DOHH2 (cell line): Measurements from ENCODE around the gene TMEM50B.

Experiments
- H3F3A ChIP-seq: fragments of 200-600 bp; sonication (generic), shearing (Covaris generic); 2 replicates; pipeline ENCODE4 v1.6.0; 2016; ENCODE audit warnings: antibody characterized with exemption, mild to moderate bottlenecking; ENCODE audit not compliant: control insufficient read depth, insufficient read depth
- H3K27ac ChIP-seq: fragments of 200-600 bp; sonication (generic); 2 replicates; pipeline ENCODE4 v1.5.1; 2014; ENCODE audit warnings: low read depth, mild to moderate bottlenecking, low read length, moderate library complexity
- H3K27me3 ChIP-seq: fragments of 200-600 bp; sonication (generic); 2 replicates; pipeline ENCODE4 v1.6.1; 2014; ENCODE audit warnings: mild to moderate bottlenecking, low read length, mixed read lengths; ENCODE audit not compliant: control insufficient read depth
- H3K36me3 ChIP-seq: fragments of 200-600 bp; sonication (generic); 2 replicates; pipeline ENCODE4 v1.6.1; 2014; ENCODE audit warnings: mild to moderate bottlenecking, low read length, moderate library complexity, mixed read lengths; ENCODE audit not compliant: control insufficient read depth
- H3K4me1 ChIP-seq: fragments of 200-600 bp; sonication (generic); 2 replicates; pipeline ENCODE4 v1.6.1; 2014; ENCODE audit warnings: mild to moderate bottlenecking, low read length, mixed read lengths; ENCODE audit not compliant: control insufficient read depth
- H3K4me2 ChIP-seq: fragments of 200-600 bp; sonication (generic); 2 replicates; pipeline ENCODE4 v1.6.0; 2014; ENCODE audit warnings: mild to moderate bottlenecking, low read length, moderate library complexity
- H3K4me3 ChIP-seq: fragments of 200-600 bp; sonication (generic); 2 replicates; pipeline ENCODE4 v1.5.1; 2014; ENCODE audit warnings: mild to moderate bottlenecking, low read length, mixed read lengths
- H3K79me2 ChIP-seq: fragments of 200-600 bp; sonication (generic); 2 replicates; pipeline ENCODE4 v1.6.1; 2014; ENCODE audit warnings: mild to moderate bottlenecking, low read length, mixed read lengths; ENCODE audit not compliant: control insufficient read depth
- H3K9me2 ChIP-seq: fragments of 200-600 bp; sonication (generic); replicated peaks from 2 replicates; pipeline ENCODE4 v1.6.1; 2014; ENCODE audit warnings: mild to moderate bottlenecking, low read length, mixed read lengths; ENCODE audit not compliant: control insufficient read depth
- H3K9me3 ChIP-seq: fragments of 200-600 bp; sonication (generic); 2 replicates; pipeline ENCODE4 v1.6.1; 2014; ENCODE audit warnings: antibody characterized with exemption, low read length, mixed read lengths; ENCODE audit not compliant: control insufficient read depth, insufficient read depth
- H4K20me1 ChIP-seq: fragments of 200-600 bp; sonication (generic); 2 replicates; pipeline ENCODE4 v1.6.0; 2014; ENCODE audit warnings: low read depth, mild to moderate bottlenecking, antibody characterized with exemption, low read length, moderate library complexity; ENCODE audit not compliant: control insufficient read depth, insufficient read depth
- EZH2phosphoT487 ChIP-seq: fragments of 200-600 bp; sonication (generic); IDR thresholded peaks from 2 replicates; pipeline ENCODE4 v1.6.1; 2017; ENCODE audit warnings: borderline replicate concordance, mild to moderate bottlenecking, antibody characterized with exemption, low read length, moderate library complexity, mixed read lengths
- TF ChIP-seq, protein P1 (sequence below): fragments of 200-600 bp; sonication (generic); IDR thresholded peaks from one replicate; pipeline ENCODE4 v1.5.1; 2014; ENCODE audit warnings: antibody characterized with exemption, mild to moderate bottlenecking, low read depth, low read length; ENCODE audit not compliant: poor library complexity, severe bottlenecking

The TMEM50B gene

DNA sequence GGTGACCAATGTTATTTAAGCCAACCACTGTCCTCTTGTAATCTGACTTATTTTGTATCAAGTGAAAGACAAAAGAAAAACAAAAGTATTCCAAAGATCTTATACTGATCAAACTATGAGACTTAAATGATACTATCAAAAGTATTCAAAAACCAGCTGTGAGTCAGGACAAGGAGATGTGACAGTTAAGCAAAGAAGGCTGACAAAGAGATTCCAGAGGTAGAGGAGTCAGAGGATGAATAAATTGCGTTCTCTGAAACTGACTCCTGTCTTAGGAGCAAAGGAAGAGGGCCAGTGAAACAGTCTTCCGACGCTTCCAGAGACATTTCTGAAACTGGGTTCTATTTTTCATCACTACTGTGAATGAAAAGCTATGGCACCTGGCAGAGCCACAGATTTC, 20.9 kb downstream of the TMEM50B start:
- H3K9me3 ChIP-seq, result no peaks in the 10 kb centered on the region
- H3K4me2 ChIP-seq, result no peak overlapping the region
- H3K4me3 ChIP-seq, result no peak overlapping the region
- H3F3A ChIP-seq, result 0 out of 2 replicates have a peak, but pooled peaks cover 4% of the 10 kb centered on the region
- TF ChIP-seq EZH2phosphoT487, result no peak
- H3K27ac ChIP-seq, result no peak overlapping the region
- peaks cover 18% of the 10 kb centered on the region for H3K36me3 ChIP-seq
- no peaks in the 10 kb centered on the region for H4K20me1 ChIP-seq
- no peaks in the 10 kb centered on the region for H3K4me1 ChIP-seq
- no peaks in the 10 kb centered on the region for H3K27me3 ChIP-seq
- H3K79me2 ChIP-seq, result no peaks in the 10 kb centered on the region
- H3K9me2 ChIP-seq, result no peaks in the 10 kb centered on the region

- Histone ChIP-seq H3K27me3 (no peaks in the 10 kb centered on the region), H3K79me2 (no peaks in the 10 kb centered on the region), H3K4me2 (no peak overlapping the region), H3K36me3 (peaks cover 13% of the 10 kb centered on the region), H3K27ac (no peak overlapping the region), H4K20me1 (no peaks in the 10 kb centered on the region), H3K4me1 (no peaks in the 10 kb centered on the region), H3K4me3 (no peak overlapping the region), H3F3A (no peaks in the 10 kb centered on the region), H3K9me2 (no peaks in the 10 kb centered on the region), H3K9me3 (no peaks in the 10 kb centered on the region)
- TF ChIP-seq EZH2phosphoT487, result no peak
- TF ChIP-seq, protein P1, sequence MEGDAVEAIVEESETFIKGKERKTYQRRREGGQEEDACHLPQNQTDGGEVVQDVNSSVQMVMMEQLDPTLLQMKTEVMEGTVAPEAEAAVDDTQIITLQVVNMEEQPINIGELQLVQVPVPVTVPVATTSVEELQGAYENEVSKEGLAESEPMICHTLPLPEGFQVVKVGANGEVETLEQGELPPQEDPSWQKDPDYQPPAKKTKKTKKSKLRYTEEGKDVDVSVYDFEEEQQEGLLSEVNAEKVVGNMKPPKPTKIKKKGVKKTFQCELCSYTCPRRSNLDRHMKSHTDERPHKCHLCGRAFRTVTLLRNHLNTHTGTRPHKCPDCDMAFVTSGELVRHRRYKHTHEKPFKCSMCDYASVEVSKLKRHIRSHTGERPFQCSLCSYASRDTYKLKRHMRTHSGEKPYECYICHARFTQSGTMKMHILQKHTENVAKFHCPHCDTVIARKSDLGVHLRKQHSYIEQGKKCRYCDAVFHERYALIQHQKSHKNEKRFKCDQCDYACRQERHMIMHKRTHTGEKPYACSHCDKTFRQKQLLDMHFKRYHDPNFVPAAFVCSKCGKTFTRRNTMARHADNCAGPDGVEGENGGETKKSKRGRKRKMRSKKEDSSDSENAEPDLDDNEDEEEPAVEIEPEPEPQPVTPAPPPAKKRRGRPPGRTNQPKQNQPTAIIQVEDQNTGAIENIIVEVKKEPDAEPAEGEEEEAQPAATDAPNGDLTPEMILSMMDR, result no peak
These were observed 23.9 kb downstream of the TMEM50B start for GRCh38 chr21:33455686-33456446.

DNA sequence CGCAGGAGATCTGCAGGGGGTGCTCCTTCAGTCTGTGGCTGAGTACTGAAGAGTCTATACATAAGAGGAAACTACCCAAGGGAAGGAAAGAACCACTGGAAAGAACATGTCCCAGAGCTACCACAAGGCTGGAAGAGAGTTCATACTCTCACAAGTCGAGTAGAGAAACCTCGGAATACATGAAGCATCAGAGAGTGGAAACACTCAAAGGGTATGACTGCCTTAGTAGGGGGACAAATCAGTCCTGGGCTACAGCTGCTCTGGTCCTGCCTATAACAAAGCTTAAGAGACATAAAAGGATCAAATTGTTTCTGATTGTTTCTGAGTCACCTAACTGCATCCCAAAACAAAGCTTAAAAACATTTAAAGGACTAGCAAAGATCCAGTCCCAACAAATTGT, 27.4 kb downstream of the TMEM50B start:
- no peaks in the 10 kb centered on the region for H4K20me1 ChIP-seq
- no peaks in the 10 kb centered on the region for H3K9me2 ChIP-seq
- no peaks in the 10 kb centered on the region for H3K27me3 ChIP-seq
- H3F3A ChIP-seq, result no peaks in the 10 kb centered on the region
- H3K27ac ChIP-seq, result no peak overlapping the region
- no peak for TF ChIP-seq EZH2phosphoT487
- TF ChIP-seq, protein P1, result no peak
- 0 out of 2 replicates have a peak, but pooled peaks cover 3% of the 10 kb centered on the region for H3K36me3 ChIP-seq
- no peaks in the 10 kb centered on the region for H3K9me3 ChIP-seq
- no peaks in the 10 kb centered on the region for H3K79me2 ChIP-seq
- no peak overlapping the region for H3K4me3 ChIP-seq
- no peaks in the 10 kb centered on the region for H3K4me1 ChIP-seq
- no peak overlapping the region for H3K4me2 ChIP-seq

- H3F3A ChIP-seq, result no peaks in the 10 kb centered on the region
- no peaks in the 10 kb centered on the region for H3K79me2 ChIP-seq
- no peaks in the 10 kb centered on the region for H3K4me1 ChIP-seq
- H3K4me2 ChIP-seq, result no peak overlapping the region
- no peak overlapping the region for H3K4me3 ChIP-seq
- TF ChIP-seq, protein P1, result no peak
- TF ChIP-seq EZH2phosphoT487, result no peak
- no peaks in the 10 kb centered on the region for H4K20me1 ChIP-seq
- H3K9me3 ChIP-seq, result no peaks in the 10 kb centered on the region
- H3K36me3 ChIP-seq, result 0 out of 2 replicates have a peak, but pooled peaks cover 3% of the 10 kb centered on the region
- no peaks in the 10 kb centered on the region for H3K27me3 ChIP-seq
- no peaks in the 10 kb centered on the region for H3K9me2 ChIP-seq
- H3K27ac ChIP-seq, result no peak overlapping the region
These were observed 28.1 kb downstream of the TMEM50B start for GRCh38 chr21:33451634-33452071.
